Vagina (tissue), 2 donors: Measurements from ENCODE around the gene FBXL17.

Experiments used
- POLR2A ChIP-seq, 2 donors: fragments of 450-650 bp; IDR thresholded peaks; one replicate each; pipeline ENCODE4 v1.6.1; 2017; ENCODE audit warnings: antibody characterized with exemption in 2 of 2, mild to moderate bottlenecking in 2 of 2, moderate library complexity in 2 of 2
- POLR2AphosphoS5 ChIP-seq, 2 donors: sonication (generic); formaldehyde crosslinking; IDR thresholded peaks; one replicate each; pipeline ENCODE4 v1.9.0; 2017; ENCODE audit warnings: antibody characterized with exemption in 2 of 2, mild to moderate bottlenecking in 2 of 2, low read depth in 1 of 2; ENCODE audit not compliant: insufficient read depth in 1 of 2
- TF ChIP-seq, protein P1 (sequence below), 3 experiments: fragments of 450-650 bp in 2 of 3; fragments of 200-600 bp in 1 of 3; sonication (generic) in 1 of 3; IDR thresholded peaks; one replicate each; pipeline ENCODE4 v1.5.1; 2017 to 2019; ENCODE audit warnings: antibody characterized with exemption in 3 of 3, mild to moderate bottlenecking in 2 of 3, moderate library complexity in 2 of 3

- TF ChIP-seq, protein P1, sequence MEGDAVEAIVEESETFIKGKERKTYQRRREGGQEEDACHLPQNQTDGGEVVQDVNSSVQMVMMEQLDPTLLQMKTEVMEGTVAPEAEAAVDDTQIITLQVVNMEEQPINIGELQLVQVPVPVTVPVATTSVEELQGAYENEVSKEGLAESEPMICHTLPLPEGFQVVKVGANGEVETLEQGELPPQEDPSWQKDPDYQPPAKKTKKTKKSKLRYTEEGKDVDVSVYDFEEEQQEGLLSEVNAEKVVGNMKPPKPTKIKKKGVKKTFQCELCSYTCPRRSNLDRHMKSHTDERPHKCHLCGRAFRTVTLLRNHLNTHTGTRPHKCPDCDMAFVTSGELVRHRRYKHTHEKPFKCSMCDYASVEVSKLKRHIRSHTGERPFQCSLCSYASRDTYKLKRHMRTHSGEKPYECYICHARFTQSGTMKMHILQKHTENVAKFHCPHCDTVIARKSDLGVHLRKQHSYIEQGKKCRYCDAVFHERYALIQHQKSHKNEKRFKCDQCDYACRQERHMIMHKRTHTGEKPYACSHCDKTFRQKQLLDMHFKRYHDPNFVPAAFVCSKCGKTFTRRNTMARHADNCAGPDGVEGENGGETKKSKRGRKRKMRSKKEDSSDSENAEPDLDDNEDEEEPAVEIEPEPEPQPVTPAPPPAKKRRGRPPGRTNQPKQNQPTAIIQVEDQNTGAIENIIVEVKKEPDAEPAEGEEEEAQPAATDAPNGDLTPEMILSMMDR (IDR thresholded peaks at IDR 0.05): no peak
- TF ChIP-seq POLR2A (IDR thresholded peaks at IDR 0.05): no peak
- no peak for TF ChIP-seq POLR2AphosphoS5 (IDR thresholded peaks at IDR 0.05; ENCODE audit: insufficient read depth in 1 of 2, low read depth in 1 of 2)
Observed at GRCh38 chr5:108295578-108296368, 86.1 kb downstream of the FBXL17 start.
